Lung (tissue), 12 donors: ENCODE measurements around the gene CD69. TPM values are rescaled to one million over a fixed set of nuclear protein-coding genes. Genes with fewer than 3 reads are reported as not detected.
A peak's percentile ranks its signal among the peaks of the same experiment; 100 is the strongest.
"Not testable (repeated sequence)": the region's sequence is repeated elsewhere in the genome, so short reads cannot be mapped to it uniquely, and the experiment has no call there.

ENCODE experiments used
- ATAC-seq: fragments of 200-7000 bp; cut with Tn5 transposase; one replicate; pipeline ENCODE4 v1.9.1; 2020; ENCODE audit warnings: moderate number of reproducible peaks; ENCODE audit not compliant: insufficient read depth, low FRiP score
- DNase-seq, 3 donors: peaks; one replicate each; pipeline ENCODE4 v3.0.0-alpha.2; 2013 to 2017
- H3K27ac ChIP-seq, 2 donors: one replicate each; pipeline ENCODE4 v1.5.1; 2013; ENCODE audit warnings: mild to moderate bottlenecking in 2 of 2, moderate library complexity in 2 of 2, control low read depth in 1 of 2, inconsistent platforms in 1 of 2, low read depth in 1 of 2, low read length in 1 of 2
- H3K27me3 ChIP-seq, 3 donors: one replicate each; pipeline ENCODE4 v1.5.1; 2013; ENCODE audit warnings: low read length in 2 of 3; ENCODE audit not compliant: control insufficient read depth in 3 of 3, insufficient read depth in 3 of 3
- H3K36me3 ChIP-seq, 4 donors: one replicate each; pipeline ENCODE4 v1.5.1; 2013; ENCODE audit warnings: low read length in 4 of 4, mild to moderate bottlenecking in 1 of 4, moderate library complexity in 1 of 4; ENCODE audit not compliant: control insufficient read depth in 4 of 4, insufficient read depth in 4 of 4
- H3K4me1 ChIP-seq, 5 donors: one replicate each; pipeline ENCODE4 v1.5.1; 2013; ENCODE audit warnings: low read length in 5 of 5, mild to moderate bottlenecking in 2 of 5, moderate library complexity in 1 of 5; ENCODE audit not compliant: control insufficient read depth in 5 of 5, insufficient read depth in 5 of 5
- H3K4me3 ChIP-seq: one replicate; pipeline ENCODE4 v1.5.1; 2013; ENCODE audit warnings: mild to moderate bottlenecking, control low read depth, moderate library complexity
- H3K9ac ChIP-seq, 2 donors: one replicate each; pipeline ENCODE4 v1.5.1; 2013; ENCODE audit warnings: low read length in 2 of 2, control low read depth in 1 of 2; ENCODE audit not compliant: insufficient read depth in 1 of 2
- H3K9me3 ChIP-seq, 4 donors: one replicate each; pipeline ENCODE4 v1.5.1; 2013; ENCODE audit warnings: low read length in 3 of 4, mild to moderate bottlenecking in 1 of 4, moderate library complexity in 1 of 4; ENCODE audit not compliant: control insufficient read depth in 4 of 4, insufficient read depth in 3 of 4
- WGBS, 2 donors: extraction: QIAGEN DNeasy Blood & Tissue Kit; methylation state at CpG; one replicate each; pipeline ENCODE4 v1.1.7; 2013; 5-methylcytosine and 5-hydroxymethylcytosine counted together
- polyA plus RNA-seq, 2 donors: library from polyadenylated mRNA; stranded (reverse); fragments of 200-250 nt; gene quantifications; one replicate each; pipeline ENCODE4 v1.2.1, GENCODE V29; 2013
- total RNA-seq, 2 donors: library from RNA; depleted of rRNA in 1 of 2; stranded (reverse); fragments of >200 nt in 1 of 2; gene quantifications; one replicate each; pipeline ENCODE4 v1.2.1, GENCODE V29; 2014 to 2021
- TF ChIP-seq, protein P1 (sequence below): IDR thresholded peaks from 2 replicates; pipeline ENCODE4 v1.5.1; 2012; ENCODE audit warnings: mild to moderate bottlenecking; ENCODE audit errors: control extremely low read depth, extremely low read depth
- donor health status: control.
- donor health status: control.
- donor health status: Bipolar disorder and iron deficiency.
- donor health status: healthy.
- donor health status: DM: yes; HTN: yes; CAD: no.

Gene CD69
- total and polyA plus RNA-seq, 4 donors = 3.9 to 17.4 (median 9.7) TPM

GRCh38 chr12:9745199-9745598 is 15.5 kb downstream of the CD69 start:
- ATAC-seq (no peak), DNase-seq (no peak)
- 72 to 84% methylated on average over 3 of the region's 3 CpGs for WGBS, 2 donors
- Histone ChIP-seq H3K9ac (no peak overlapping the region), H3K27ac (no peak overlapping the region), H3K4me1 (no peaks in the 10 kb centered on the region), H3K9me3 (no peaks in the 10 kb centered on the region), H3K27me3 (peaks cover 0 to 3% (median under 1%) of the 10 kb centered on the region in 3 donors), H3K4me3 (no peak overlapping the region), H3K36me3 (no peaks in the 10 kb centered on the region)
- TF ChIP-seq, protein P1, sequence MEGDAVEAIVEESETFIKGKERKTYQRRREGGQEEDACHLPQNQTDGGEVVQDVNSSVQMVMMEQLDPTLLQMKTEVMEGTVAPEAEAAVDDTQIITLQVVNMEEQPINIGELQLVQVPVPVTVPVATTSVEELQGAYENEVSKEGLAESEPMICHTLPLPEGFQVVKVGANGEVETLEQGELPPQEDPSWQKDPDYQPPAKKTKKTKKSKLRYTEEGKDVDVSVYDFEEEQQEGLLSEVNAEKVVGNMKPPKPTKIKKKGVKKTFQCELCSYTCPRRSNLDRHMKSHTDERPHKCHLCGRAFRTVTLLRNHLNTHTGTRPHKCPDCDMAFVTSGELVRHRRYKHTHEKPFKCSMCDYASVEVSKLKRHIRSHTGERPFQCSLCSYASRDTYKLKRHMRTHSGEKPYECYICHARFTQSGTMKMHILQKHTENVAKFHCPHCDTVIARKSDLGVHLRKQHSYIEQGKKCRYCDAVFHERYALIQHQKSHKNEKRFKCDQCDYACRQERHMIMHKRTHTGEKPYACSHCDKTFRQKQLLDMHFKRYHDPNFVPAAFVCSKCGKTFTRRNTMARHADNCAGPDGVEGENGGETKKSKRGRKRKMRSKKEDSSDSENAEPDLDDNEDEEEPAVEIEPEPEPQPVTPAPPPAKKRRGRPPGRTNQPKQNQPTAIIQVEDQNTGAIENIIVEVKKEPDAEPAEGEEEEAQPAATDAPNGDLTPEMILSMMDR = no peak

GRCh38 chr12:9742661-9743060 is 18.0 kb downstream of the CD69 start:
- DNase-seq (no peak), ATAC-seq (no peak)
- Histone ChIP-seq H3K27me3 (no peaks in the 10 kb centered on the region), H3K4me1 (no peaks in the 10 kb centered on the region), H3K9me3 (no peaks in the 10 kb centered on the region), H3K4me3 (no peak overlapping the region), H3K9ac (no peak overlapping the region), H3K27ac (peak overlapping the region in 1 of 2 donors; percentile 44), H3K36me3 (no peaks in the 10 kb centered on the region)
- 50 to 62% methylated on average over 5 of the region's 5 CpGs for WGBS, 2 donors
- TF ChIP-seq, protein P1 = no peak

DNA sequence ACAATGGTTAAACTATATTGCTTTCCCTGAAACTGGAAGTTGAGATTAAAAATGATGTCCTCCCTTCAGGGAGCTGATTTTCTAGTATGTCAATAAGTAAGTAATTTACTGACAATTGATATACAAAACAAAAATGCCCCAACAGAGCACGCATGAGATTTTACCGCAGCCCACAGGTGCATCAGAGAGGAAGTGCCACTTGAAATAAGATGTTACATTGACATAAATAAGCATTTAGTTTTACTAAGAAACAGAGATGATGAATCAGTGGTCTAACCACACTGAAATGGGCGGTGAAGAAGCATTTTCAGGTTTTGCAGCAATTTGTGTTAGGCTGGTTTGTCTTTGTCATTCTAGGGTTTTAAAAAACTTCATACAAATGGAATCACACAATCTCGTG is 19.0 kb downstream of the CD69 start:
- Histone ChIP-seq H3K9me3 (no peaks in the 10 kb centered on the region), H3K4me1 (peaks cover 0 to 5% (median 0%) of the 10 kb centered on the region in 5 donors), H3K4me3 (no peak overlapping the region), H3K27me3 (no peaks in the 10 kb centered on the region), H3K36me3 (no peaks in the 10 kb centered on the region), H3K9ac (no peak overlapping the region), H3K27ac (no peak overlapping the region)
- ATAC-seq (no peak), DNase-seq (no peak)
- 50 to 66% methylated on average over 4 of the region's 4 CpGs for WGBS, 2 donors
- TF ChIP-seq, protein P1 = no peak

DNA sequence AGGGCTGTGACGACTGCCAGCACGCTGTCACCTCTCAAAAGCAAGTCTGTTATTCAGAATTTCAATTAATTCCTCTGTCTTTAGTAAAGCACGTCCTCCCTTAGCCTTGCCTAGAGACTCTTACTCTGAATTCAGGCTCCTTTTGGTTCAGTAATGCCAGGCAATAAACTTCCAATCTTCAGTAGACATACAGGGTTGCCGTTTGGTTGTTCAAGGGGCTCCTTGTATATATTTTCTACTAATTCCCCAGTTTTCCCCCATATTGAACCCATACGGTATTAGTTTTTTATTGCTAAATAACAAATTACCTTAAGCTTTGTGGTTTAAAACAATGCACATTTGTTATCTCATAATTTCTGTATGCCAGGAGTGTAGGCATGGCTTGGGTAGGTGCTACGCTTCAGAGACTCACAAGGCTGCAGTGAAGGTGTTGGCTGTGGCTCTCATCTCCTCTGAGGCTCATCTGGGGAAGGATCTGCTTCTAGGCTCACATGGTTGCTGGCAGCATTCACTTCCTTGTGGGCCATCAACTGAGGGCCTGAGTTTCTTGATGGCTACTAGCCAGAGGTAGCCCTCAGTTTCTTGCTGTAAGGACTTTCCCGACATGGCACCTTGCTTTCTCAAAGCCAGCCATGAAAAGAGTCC is 20.5 kb downstream of the CD69 start:
- H3K27ac ChIP-seq = peak overlapping the region in 1 of 2 donors; percentile 41
- H3K9ac ChIP-seq = no peak overlapping the region
- no peaks in the 10 kb centered on the region for H3K27me3 ChIP-seq
- ATAC-seq (no peak), DNase-seq (no peak)
- 76 to 80% methylated on average over 7 of the region's 7 CpGs for WGBS, 2 donors
- H3K4me1 ChIP-seq = peaks cover 0 to 8% (median 0%) of the 10 kb centered on the region in 5 donors
- H3K36me3 ChIP-seq = no peaks in the 10 kb centered on the region
- TF ChIP-seq, protein P1 = no peak
- no peak overlapping the region for H3K4me3 ChIP-seq
- H3K9me3 ChIP-seq = no peaks in the 10 kb centered on the region

GRCh38 chr12:9739404-9740105 is 21.1 kb downstream of the CD69 start:
- H3K4me3 ChIP-seq, H3K27me3 ChIP-seq, H3K36me3 ChIP-seq, ATAC-seq, H3K9ac ChIP-seq, H3K4me1 ChIP-seq, H3K9me3 ChIP-seq: not testable (repeated sequence)
- 71 to 84% methylated on average over 46 to 54 of the region's 54 CpGs for WGBS, 2 donors
- H3K27ac ChIP-seq = peak overlapping the region in 1 of 2 donors; percentile 41
- peak; percentile 21 to 47 (median 41) for DNase-seq
